Lung (tissue), 12 donors: Measurements from ENCODE around the gene VKORC1L1. TPM values are rescaled to one million over a fixed set of nuclear protein-coding genes. Genes with fewer than 3 reads are reported as not detected.

Source experiments
- ATAC-seq: fragments of 200-7000 bp; cut with Tn5 transposase; one replicate; pipeline ENCODE4 v1.9.1; 2020; ENCODE audit warnings: moderate number of reproducible peaks; ENCODE audit not compliant: insufficient read depth, low FRiP score
- DNase-seq, 3 donors: peaks; one replicate each; pipeline ENCODE4 v3.0.0-alpha.2; 2013 to 2017
- H3K27ac ChIP-seq, 2 donors: one replicate each; pipeline ENCODE4 v1.5.1; 2013; ENCODE audit warnings: mild to moderate bottlenecking in 2 of 2, moderate library complexity in 2 of 2, control low read depth in 1 of 2, inconsistent platforms in 1 of 2, low read depth in 1 of 2, low read length in 1 of 2
- H3K27me3 ChIP-seq, 3 donors: one replicate each; pipeline ENCODE4 v1.5.1; 2013; ENCODE audit warnings: low read length in 2 of 3; ENCODE audit not compliant: control insufficient read depth in 3 of 3, insufficient read depth in 3 of 3
- H3K36me3 ChIP-seq, 4 donors: one replicate each; pipeline ENCODE4 v1.5.1; 2013; ENCODE audit warnings: low read length in 4 of 4, mild to moderate bottlenecking in 1 of 4, moderate library complexity in 1 of 4; ENCODE audit not compliant: control insufficient read depth in 4 of 4, insufficient read depth in 4 of 4
- H3K4me1 ChIP-seq, 5 donors: one replicate each; pipeline ENCODE4 v1.5.1; 2013; ENCODE audit warnings: low read length in 5 of 5, mild to moderate bottlenecking in 2 of 5, moderate library complexity in 1 of 5; ENCODE audit not compliant: control insufficient read depth in 5 of 5, insufficient read depth in 5 of 5
- H3K4me3 ChIP-seq: one replicate; pipeline ENCODE4 v1.5.1; 2013; ENCODE audit warnings: mild to moderate bottlenecking, control low read depth, moderate library complexity
- H3K9ac ChIP-seq, 2 donors: one replicate each; pipeline ENCODE4 v1.5.1; 2013; ENCODE audit warnings: low read length in 2 of 2, control low read depth in 1 of 2; ENCODE audit not compliant: insufficient read depth in 1 of 2
- H3K9me3 ChIP-seq, 4 donors: one replicate each; pipeline ENCODE4 v1.5.1; 2013; ENCODE audit warnings: low read length in 3 of 4, mild to moderate bottlenecking in 1 of 4, moderate library complexity in 1 of 4; ENCODE audit not compliant: control insufficient read depth in 4 of 4, insufficient read depth in 3 of 4
- WGBS, 2 donors: extraction: QIAGEN DNeasy Blood & Tissue Kit; methylation state at CpG; one replicate each; pipeline ENCODE4 v1.1.7; 2013; 5-methylcytosine and 5-hydroxymethylcytosine counted together
- polyA plus RNA-seq, 2 donors: library from polyadenylated mRNA; stranded (reverse); fragments of 200-250 nt; gene quantifications; one replicate each; pipeline ENCODE4 v1.2.1, GENCODE V29; 2013
- total RNA-seq, 2 donors: library from RNA; depleted of rRNA in 1 of 2; stranded (reverse); fragments of >200 nt in 1 of 2; gene quantifications; one replicate each; pipeline ENCODE4 v1.2.1, GENCODE V29; 2014 to 2021
- TF ChIP-seq, protein P1 (sequence below): IDR thresholded peaks from 2 replicates; pipeline ENCODE4 v1.5.1; 2012; ENCODE audit warnings: mild to moderate bottlenecking; ENCODE audit errors: control extremely low read depth, extremely low read depth
- donor health status: control.
- donor health status: control.
- donor health status: Bipolar disorder and iron deficiency.
- donor health status: healthy.
- donor health status: DM: yes; HTN: yes; CAD: no.

The VKORC1L1 gene
- total and polyA plus RNA-seq, 4 donors, result 15.1 to 36.8 (median 24.4) TPM

DNA sequence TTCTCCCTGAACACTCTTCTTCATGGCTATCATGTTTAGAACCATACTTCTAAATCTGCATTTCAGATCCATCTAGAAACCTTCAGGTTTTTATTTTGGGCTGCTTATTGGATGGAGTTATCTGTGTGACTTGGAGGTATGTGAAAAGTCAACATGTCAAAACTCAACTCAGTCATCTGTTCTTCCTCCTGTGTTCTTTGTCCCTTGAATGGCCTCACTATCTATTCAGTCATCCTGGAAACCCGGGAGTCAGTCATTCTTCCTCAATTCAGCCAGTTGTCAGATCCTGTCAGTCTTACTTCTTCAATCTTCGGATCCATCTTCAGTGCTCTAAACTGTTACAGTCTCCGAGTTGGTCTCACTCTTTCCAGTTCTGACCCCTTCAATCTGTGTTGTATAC is 52.2 kb downstream of the VKORC1L1 start:
- H3K36me3 ChIP-seq, result peaks cover 0 to 2% (median 0%) of the 10 kb centered on the region in 4 donors
- H3K27me3 ChIP-seq, result no peaks in the 10 kb centered on the region
- H3K9me3 ChIP-seq, result no peaks in the 10 kb centered on the region
- H3K4me3 ChIP-seq, result no peak overlapping the region
- ATAC-seq (no peak), DNase-seq (no peak)
- H3K27ac ChIP-seq, result no peak overlapping the region
- TF ChIP-seq, protein P1, sequence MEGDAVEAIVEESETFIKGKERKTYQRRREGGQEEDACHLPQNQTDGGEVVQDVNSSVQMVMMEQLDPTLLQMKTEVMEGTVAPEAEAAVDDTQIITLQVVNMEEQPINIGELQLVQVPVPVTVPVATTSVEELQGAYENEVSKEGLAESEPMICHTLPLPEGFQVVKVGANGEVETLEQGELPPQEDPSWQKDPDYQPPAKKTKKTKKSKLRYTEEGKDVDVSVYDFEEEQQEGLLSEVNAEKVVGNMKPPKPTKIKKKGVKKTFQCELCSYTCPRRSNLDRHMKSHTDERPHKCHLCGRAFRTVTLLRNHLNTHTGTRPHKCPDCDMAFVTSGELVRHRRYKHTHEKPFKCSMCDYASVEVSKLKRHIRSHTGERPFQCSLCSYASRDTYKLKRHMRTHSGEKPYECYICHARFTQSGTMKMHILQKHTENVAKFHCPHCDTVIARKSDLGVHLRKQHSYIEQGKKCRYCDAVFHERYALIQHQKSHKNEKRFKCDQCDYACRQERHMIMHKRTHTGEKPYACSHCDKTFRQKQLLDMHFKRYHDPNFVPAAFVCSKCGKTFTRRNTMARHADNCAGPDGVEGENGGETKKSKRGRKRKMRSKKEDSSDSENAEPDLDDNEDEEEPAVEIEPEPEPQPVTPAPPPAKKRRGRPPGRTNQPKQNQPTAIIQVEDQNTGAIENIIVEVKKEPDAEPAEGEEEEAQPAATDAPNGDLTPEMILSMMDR, result no peak
- H3K9ac ChIP-seq, result no peak overlapping the region
- 73 to 84% methylated on average over 3 of the region's 3 CpGs for WGBS, 2 donors
- H3K4me1 ChIP-seq, result peaks cover 0 to 18% (median 3%) of the 10 kb centered on the region in 5 donors

DNA sequence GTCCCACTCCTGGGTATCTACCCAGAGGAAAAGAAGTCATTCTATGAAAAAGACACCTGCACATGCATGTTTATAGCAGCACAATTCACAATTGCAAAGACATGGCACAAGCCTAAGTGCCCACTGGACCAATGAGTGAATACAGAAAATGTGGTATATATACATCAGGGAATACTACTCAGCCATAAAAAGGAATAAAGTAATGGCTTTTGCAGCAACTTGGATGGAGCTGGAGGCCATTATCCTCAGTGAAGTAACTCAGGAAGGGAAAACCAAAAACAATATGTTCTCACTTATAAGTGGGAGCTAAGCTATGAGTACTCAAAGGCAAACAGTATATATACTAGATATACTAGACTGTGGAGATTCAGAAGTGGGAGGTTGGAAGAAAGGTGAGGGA is 53.7 kb downstream of the VKORC1L1 start:
- Histone ChIP-seq H3K36me3 (peaks cover 0 to 1% (median 0%) of the 10 kb centered on the region in 4 donors), H3K4me3 (no peak overlapping the region), H3K27ac (no peak overlapping the region), H3K4me1 (peaks cover 0 to 18% (median 4%) of the 10 kb centered on the region in 5 donors), H3K9me3 (no peaks in the 10 kb centered on the region), H3K27me3 (no peaks in the 10 kb centered on the region), H3K9ac (no peak overlapping the region)
- TF ChIP-seq, protein P1, result no peak
- ATAC-seq, result no peak
- no peak for DNase-seq

DNA sequence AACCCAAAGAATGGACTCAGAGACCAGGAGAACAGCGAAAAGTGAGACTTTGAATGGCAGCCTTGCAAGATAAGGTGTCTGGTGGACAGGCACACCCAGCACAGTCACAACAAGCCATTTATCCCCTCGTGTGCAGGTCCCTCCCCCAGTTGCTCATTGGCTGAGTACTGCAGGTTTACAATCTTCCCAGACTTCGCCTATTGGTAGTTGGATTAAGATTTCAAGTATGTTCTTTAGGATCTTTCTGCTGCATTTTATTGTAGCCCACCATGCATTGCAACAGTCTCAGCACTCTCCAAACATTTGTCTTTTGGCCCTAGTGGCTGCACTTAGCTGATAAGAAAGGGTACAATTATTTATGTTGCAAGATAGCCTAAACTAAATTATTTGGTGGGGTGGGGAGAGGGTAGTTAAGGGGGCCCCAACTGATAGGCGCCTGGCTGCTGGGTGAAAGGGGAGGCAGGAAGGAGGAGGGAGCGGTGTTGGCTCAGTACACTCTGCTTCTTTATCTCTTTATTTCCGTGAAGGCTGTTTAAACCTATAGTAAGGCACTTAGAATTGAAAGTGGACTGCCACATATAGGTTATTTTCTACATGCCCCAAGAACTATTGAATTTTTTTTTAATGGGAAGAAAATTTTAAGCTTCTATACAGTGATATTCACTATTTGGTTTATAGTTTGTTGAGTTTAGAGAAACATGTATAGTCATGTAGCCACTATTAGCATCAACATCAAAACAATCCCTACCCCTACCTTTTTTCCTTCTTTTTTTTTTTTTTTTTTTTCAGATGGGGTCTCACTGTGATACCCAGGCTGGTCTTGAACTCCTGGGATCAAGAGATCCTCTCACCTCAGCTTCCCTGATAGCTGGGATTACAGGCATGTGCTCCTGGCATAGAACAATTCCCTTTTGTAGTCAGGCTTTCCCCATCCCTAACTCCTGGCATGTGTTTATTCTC is 54.9 kb downstream of the VKORC1L1 start:
- DNase-seq, result peak; percentile 44 to 75 (median 65)
- TF ChIP-seq, protein P1, result no peak
- H3K27me3 ChIP-seq, result no peaks in the 10 kb centered on the region
- WGBS, 2 donors, result 51 to 78% methylated on average over 6 of the region's 6 CpGs
- H3K9me3 ChIP-seq, result no peaks in the 10 kb centered on the region
- H3K27ac ChIP-seq, result no peak overlapping the region
- H3K4me3 ChIP-seq, result no peak overlapping the region
- ATAC-seq, result no peak
- H3K36me3 ChIP-seq, result peaks cover 0 to 1% (median 0%) of the 10 kb centered on the region in 4 donors
- H3K4me1 ChIP-seq, result peaks cover 0 to 18% (median 7%) of the 10 kb centered on the region in 5 donors
- no peak overlapping the region for H3K9ac ChIP-seq
